Lower leg skin (tissue), 3 donors: Measurements from ENCODE around the gene CCSER1.

Source experiments
- POLR2A ChIP-seq, 2 donors: fragments of 450-650 bp; IDR thresholded peaks; one replicate each; pipeline ENCODE4 v1.6.1; 2016 to 2017; ENCODE audit warnings: antibody characterized with exemption in 2 of 2, mild to moderate bottlenecking in 1 of 2, moderate library complexity in 1 of 2
- TF ChIP-seq, protein P1 (sequence below), 3 donors: fragments of 450-650 bp; IDR thresholded peaks; one replicate each; pipeline ENCODE4 v1.5.1; 2016; ENCODE audit warnings: antibody characterized with exemption in 3 of 3, mild to moderate bottlenecking in 3 of 3, moderate library complexity in 2 of 3

DNA sequence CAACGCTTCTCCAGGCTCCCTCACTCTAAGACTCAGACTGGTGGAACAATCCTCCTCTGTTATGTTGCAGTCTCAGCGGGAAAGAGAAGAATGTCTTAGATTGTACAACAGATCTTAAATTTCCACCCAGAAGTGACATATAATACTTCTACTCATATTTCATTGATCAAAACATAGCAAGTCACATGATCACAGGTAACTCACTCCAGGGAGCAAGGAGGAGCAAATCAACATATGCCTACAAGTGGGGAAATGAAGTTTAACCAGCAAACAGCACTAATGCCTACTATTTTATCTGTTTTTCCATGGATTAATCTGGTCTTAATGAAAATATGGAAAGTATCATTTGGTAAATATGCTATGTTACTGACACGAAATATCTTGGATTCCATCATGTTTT lies 819.8 kb downstream of the CCSER1 start:
- no peak for TF ChIP-seq POLR2A (IDR thresholded peaks at IDR 0.05)
- TF ChIP-seq, protein P1, sequence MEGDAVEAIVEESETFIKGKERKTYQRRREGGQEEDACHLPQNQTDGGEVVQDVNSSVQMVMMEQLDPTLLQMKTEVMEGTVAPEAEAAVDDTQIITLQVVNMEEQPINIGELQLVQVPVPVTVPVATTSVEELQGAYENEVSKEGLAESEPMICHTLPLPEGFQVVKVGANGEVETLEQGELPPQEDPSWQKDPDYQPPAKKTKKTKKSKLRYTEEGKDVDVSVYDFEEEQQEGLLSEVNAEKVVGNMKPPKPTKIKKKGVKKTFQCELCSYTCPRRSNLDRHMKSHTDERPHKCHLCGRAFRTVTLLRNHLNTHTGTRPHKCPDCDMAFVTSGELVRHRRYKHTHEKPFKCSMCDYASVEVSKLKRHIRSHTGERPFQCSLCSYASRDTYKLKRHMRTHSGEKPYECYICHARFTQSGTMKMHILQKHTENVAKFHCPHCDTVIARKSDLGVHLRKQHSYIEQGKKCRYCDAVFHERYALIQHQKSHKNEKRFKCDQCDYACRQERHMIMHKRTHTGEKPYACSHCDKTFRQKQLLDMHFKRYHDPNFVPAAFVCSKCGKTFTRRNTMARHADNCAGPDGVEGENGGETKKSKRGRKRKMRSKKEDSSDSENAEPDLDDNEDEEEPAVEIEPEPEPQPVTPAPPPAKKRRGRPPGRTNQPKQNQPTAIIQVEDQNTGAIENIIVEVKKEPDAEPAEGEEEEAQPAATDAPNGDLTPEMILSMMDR (IDR thresholded peaks at IDR 0.05) = no peak
